HFFc6 (cell line): ENCODE measurements around the gene FAM136A. TPM values are rescaled to one million over a fixed set of nuclear protein-coding genes. Genes with fewer than 3 reads are reported as not detected.

Source experiments
- DNase-seq: peaks from one replicate; pipeline ENCODE4 v3.0.0-alpha.2; 2018
- H3K27ac Mint-ChIP-seq: 2 replicates; pipeline ENCODE4 v1.8.0; 2020; ENCODE audit warnings: mild to moderate bottlenecking, mixed read lengths
- H3K27me3 Mint-ChIP-seq: 2 replicates; pipeline ENCODE4 v1.8.0; 2021; ENCODE audit warnings: mild to moderate bottlenecking, moderate library complexity, mixed read lengths; ENCODE audit not compliant: insufficient read depth
- H3K36me3 Mint-ChIP-seq: 2 replicates; pipeline ENCODE4 v1.8.0; 2021; ENCODE audit warnings: low read depth, mixed read lengths
- H3K4me1 Mint-ChIP-seq: 2 replicates; pipeline ENCODE4 v1.8.0; 2020; ENCODE audit warnings: low read depth, mixed read lengths
- H3K4me3 Mint-ChIP-seq: 2 replicates; pipeline ENCODE4 v1.8.0; 2020; ENCODE audit warnings: mild to moderate bottlenecking, moderate library complexity, mixed read lengths
- H3K9me3 Mint-ChIP-seq: 2 replicates; pipeline ENCODE4 v1.8.0; 2020; ENCODE audit warnings: mild to moderate bottlenecking, mixed read lengths
- CTCF ChIP-seq: fragments of 200-600 bp; sonication (generic); IDR thresholded peaks from 2 replicates; pipeline ENCODE4 v1.5.0; 2021; ENCODE audit warnings: antibody characterized with exemption, mild to moderate bottlenecking
- total RNA-seq, 6 experiments: library from RNA; stranded (reverse); fragmentation: NEBNext Ultra II Directional; extraction: Animal tissue kit (Norgen Biotek cat#: 25700); gene quantifications; 2 replicates in 1 of 6; 3 replicates in 5 of 6; pipeline ENCODE4 v1.2.3, GENCODE V29; 2021

Gene FAM136A
- total RNA-seq, 6 experiments from 2014 or later: 28.2 to 37.0 (median 32.5) TPM

- no peak overlapping the region for H3K4me3 Mint-ChIP-seq
- no peak for DNase-seq
- peaks cover 8% of the 10 kb centered on the region for H3K36me3 Mint-ChIP-seq
- TF ChIP-seq CTCF: no peak
- peaks cover 27% of the 10 kb centered on the region for H3K4me1 Mint-ChIP-seq
- H3K27ac Mint-ChIP-seq: peak overlapping the region; percentile 16; the same call in 1 of the 2 replicates
- no peaks in the 10 kb centered on the region for H3K27me3 Mint-ChIP-seq
- no peaks in the 10 kb centered on the region for H3K9me3 Mint-ChIP-seq
Measured at GRCh38 chr2:70261501-70261900, 40.4 kb downstream of the FAM136A start.

- DNase-seq: peak; percentile 10
- TF ChIP-seq CTCF: no peak
- Mint-ChIP-seq H3K9me3 (no peaks in the 10 kb centered on the region), H3K4me1 (peaks cover 27% of the 10 kb centered on the region), H3K27me3 (no peaks in the 10 kb centered on the region), H3K27ac (peak overlapping the region; percentile 16; the same call in 1 of the 2 replicates), H3K4me3 (peak overlapping the region; percentile 92), H3K36me3 (no peaks in the 10 kb centered on the region; the same call in 1 of the 2 replicates)
Measured at GRCh38 chr2:70258532-70258875, 43.4 kb downstream of the FAM136A start.

- no peaks in the 10 kb centered on the region for H3K9me3 Mint-ChIP-seq
- H3K27me3 Mint-ChIP-seq: no peaks in the 10 kb centered on the region
- peaks cover 16% of the 10 kb centered on the region for H3K4me1 Mint-ChIP-seq
- H3K27ac Mint-ChIP-seq: no peak overlapping the region
- no peak overlapping the region for H3K4me3 Mint-ChIP-seq
- TF ChIP-seq CTCF: no peak
- no peaks in the 10 kb centered on the region for H3K36me3 Mint-ChIP-seq
- no peak for DNase-seq
Measured at GRCh38 chr2:70255637-70256314, 46.1 kb downstream of the FAM136A start.

- no peak overlapping the region for H3K4me3 Mint-ChIP-seq
- no peak for TF ChIP-seq CTCF
- 0 out of 2 replicates have a peak, but pooled peaks cover 4% of the 10 kb centered on the region for H3K9me3 Mint-ChIP-seq
- H3K4me1 Mint-ChIP-seq: peaks cover 7% of the 10 kb centered on the region
- peaks cover 9% of the 10 kb centered on the region for H3K27me3 Mint-ChIP-seq
- DNase-seq: no peak
- peaks cover 10% of the 10 kb centered on the region for H3K36me3 Mint-ChIP-seq
- no peak overlapping the region for H3K27ac Mint-ChIP-seq
Measured at GRCh38 chr2:70250434-70250833, 51.4 kb downstream of the FAM136A start.

- Mint-ChIP-seq H3K4me3 (peak within 1 kb of the TSS; percentile 98), H3K9me3 (0 out of 2 replicates have a peak, but pooled peaks cover 4% of the 10 kb centered on the region), H3K27me3 (peaks cover 9% of the 10 kb centered on the region), H3K36me3 (peaks cover 10% of the 10 kb centered on the region), H3K4me1 (peaks cover 19% of the 10 kb centered on the region), H3K27ac (peak within 1 kb of the TSS; percentile 100)
- TF ChIP-seq CTCF: no peak
- DNase-seq: peak; percentile 96
Measured at GRCh38 chr2:70248181-70248847, 53.6 kb downstream of the FAM136A start, which contains the start of gene TIA1. TSS of gene TIA1 (minus strand) at chr2:70248628. CDS start at chr2:70248430, 198 bp downstream.
